ENCODE measurements around the gene SLC22A23.

Gene SLC22A23

GRCh38 chr6:3329393-3330051 lies 127.3 kb downstream of the SLC22A23 start:
- H3K4me1 ChIP-seq (ENCODE audit: control insufficient read depth in 1 of 2, insufficient read depth in 2 of 2, low read length in 2 of 2) = peaks cover 3 to 5% of the 10 kb centered on the region in 2 donors
- peaks cover 0 to 6% of the 10 kb centered on the region in 2 donors for H3K36me3 ChIP-seq (ENCODE audit: control insufficient read depth in 1 of 2, insufficient read depth in 2 of 2, low read length in 2 of 2)
- no peak overlapping the region for H3K27ac ChIP-seq (ENCODE audit: low read depth, low read length)
- H3K27me3 ChIP-seq (ENCODE audit: control insufficient read depth in 1 of 2, insufficient read depth in 2 of 2, low read length in 2 of 2) = no peaks in the 10 kb centered on the region
- no peaks in the 10 kb centered on the region for H3K9me3 ChIP-seq (ENCODE audit: control insufficient read depth in 1 of 2, low read length in 2 of 2)
- H3K9ac ChIP-seq (ENCODE audit: low read depth in 1 of 2, low read length in 2 of 2) = no peak overlapping the region
- no peak overlapping the region for H3K4me3 ChIP-seq (ENCODE audit: low read depth in 1 of 2, low read length in 2 of 2)

GRCh38 chr6:3328796-3329195 lies 128.1 kb downstream of the SLC22A23 start:
- Histone ChIP-seq H3K36me3 (ENCODE audit: control insufficient read depth in 1 of 2, insufficient read depth in 2 of 2, low read length in 2 of 2) (peaks cover under 1 to 6% of the 10 kb centered on the region in 2 donors), H3K9me3 (ENCODE audit: control insufficient read depth in 1 of 2, low read length in 2 of 2) (no peaks in the 10 kb centered on the region), H3K4me1 (ENCODE audit: control insufficient read depth in 1 of 2, insufficient read depth in 2 of 2, low read length in 2 of 2) (peaks cover 5 to 7% of the 10 kb centered on the region in 2 donors), H3K27me3 (ENCODE audit: control insufficient read depth in 1 of 2, insufficient read depth in 2 of 2, low read length in 2 of 2) (no peaks in the 10 kb centered on the region), H3K4me3 (ENCODE audit: low read depth in 1 of 2, low read length in 2 of 2) (no peak overlapping the region), H3K27ac (ENCODE audit: low read depth, low read length) (no peak overlapping the region), H3K9ac (ENCODE audit: low read depth in 1 of 2, low read length in 2 of 2) (no peak overlapping the region)

GRCh38 chr6:3328145-3328544 lies 128.7 kb downstream of the SLC22A23 start:
- Histone ChIP-seq H3K9me3 (ENCODE audit: control insufficient read depth in 1 of 2, low read length in 2 of 2) (no peaks in the 10 kb centered on the region), H3K9ac (ENCODE audit: low read depth in 1 of 2, low read length in 2 of 2) (no peak overlapping the region), H3K4me1 (ENCODE audit: control insufficient read depth in 1 of 2, insufficient read depth in 2 of 2, low read length in 2 of 2) (peaks cover 5 to 7% of the 10 kb centered on the region in 2 donors), H3K27me3 (ENCODE audit: control insufficient read depth in 1 of 2, insufficient read depth in 2 of 2, low read length in 2 of 2) (no peaks in the 10 kb centered on the region), H3K4me3 (ENCODE audit: low read depth in 1 of 2, low read length in 2 of 2) (no peak overlapping the region), H3K27ac (ENCODE audit: low read depth, low read length) (no peak overlapping the region), H3K36me3 (ENCODE audit: control insufficient read depth in 1 of 2, insufficient read depth in 2 of 2, low read length in 2 of 2) (peaks cover 6% of the 10 kb centered on the region in 2 donors)

GRCh38 chr6:3327403-3327802 lies 129.4 kb downstream of the SLC22A23 start:
- H3K4me3 ChIP-seq (ENCODE audit: low read depth in 1 of 2, low read length in 2 of 2) = no peak overlapping the region
- H3K27ac ChIP-seq (ENCODE audit: low read depth, low read length) = no peak overlapping the region
- no peaks in the 10 kb centered on the region for H3K27me3 ChIP-seq (ENCODE audit: control insufficient read depth in 1 of 2, insufficient read depth in 2 of 2, low read length in 2 of 2)
- H3K4me1 ChIP-seq (ENCODE audit: control insufficient read depth in 1 of 2, insufficient read depth in 2 of 2, low read length in 2 of 2) = peaks cover 5 to 7% of the 10 kb centered on the region in 2 donors
- H3K9me3 ChIP-seq (ENCODE audit: control insufficient read depth in 1 of 2, low read length in 2 of 2) = no peaks in the 10 kb centered on the region
- no peak overlapping the region for H3K9ac ChIP-seq (ENCODE audit: low read depth in 1 of 2, low read length in 2 of 2)
- H3K36me3 ChIP-seq (ENCODE audit: control insufficient read depth in 1 of 2, insufficient read depth in 2 of 2, low read length in 2 of 2) = peaks cover 3 to 13% of the 10 kb centered on the region in 2 donors

GRCh38 chr6:3326981-3327380 lies 129.9 kb downstream of the SLC22A23 start:
- H3K4me1 ChIP-seq (ENCODE audit: control insufficient read depth in 1 of 2, insufficient read depth in 2 of 2, low read length in 2 of 2) = peaks cover 5 to 7% of the 10 kb centered on the region in 2 donors
- no peak overlapping the region for H3K9ac ChIP-seq (ENCODE audit: low read depth in 1 of 2, low read length in 2 of 2)
- H3K36me3 ChIP-seq (ENCODE audit: control insufficient read depth in 1 of 2, insufficient read depth in 2 of 2, low read length in 2 of 2) = peaks cover 3 to 17% of the 10 kb centered on the region in 2 donors
- no peaks in the 10 kb centered on the region for H3K27me3 ChIP-seq (ENCODE audit: control insufficient read depth in 1 of 2, insufficient read depth in 2 of 2, low read length in 2 of 2)
- H3K4me3 ChIP-seq (ENCODE audit: low read depth in 1 of 2, low read length in 2 of 2) = no peak overlapping the region
- H3K27ac ChIP-seq (ENCODE audit: low read depth, low read length) = no peak overlapping the region
- H3K9me3 ChIP-seq (ENCODE audit: control insufficient read depth in 1 of 2, low read length in 2 of 2) = no peaks in the 10 kb centered on the region

GRCh38 chr6:3326184-3326971 lies 130.5 kb downstream of the SLC22A23 start:
- Histone ChIP-seq H3K27me3 (ENCODE audit: control insufficient read depth in 1 of 2, insufficient read depth in 2 of 2, low read length in 2 of 2) (no peaks in the 10 kb centered on the region), H3K9ac (ENCODE audit: low read depth in 1 of 2, low read length in 2 of 2) (no peak overlapping the region), H3K27ac (ENCODE audit: low read depth, low read length) (no peak overlapping the region), H3K9me3 (ENCODE audit: control insufficient read depth in 1 of 2, low read length in 2 of 2) (no peaks in the 10 kb centered on the region), H3K36me3 (ENCODE audit: control insufficient read depth in 1 of 2, insufficient read depth in 2 of 2, low read length in 2 of 2) (peaks cover 3 to 22% of the 10 kb centered on the region in 2 donors), H3K4me3 (ENCODE audit: low read depth in 1 of 2, low read length in 2 of 2) (no peak overlapping the region), H3K4me1 (ENCODE audit: control insufficient read depth in 1 of 2, insufficient read depth in 2 of 2, low read length in 2 of 2) (peaks cover 5 to 7% of the 10 kb centered on the region in 2 donors)

GRCh38 chr6:3325210-3325609 lies 131.6 kb downstream of the SLC22A23 start:
- peaks cover 5 to 7% of the 10 kb centered on the region in 2 donors for H3K4me1 ChIP-seq (ENCODE audit: control insufficient read depth in 1 of 2, insufficient read depth in 2 of 2, low read length in 2 of 2)
- H3K36me3 ChIP-seq (ENCODE audit: control insufficient read depth in 1 of 2, insufficient read depth in 2 of 2, low read length in 2 of 2) = peaks cover 6 to 27% of the 10 kb centered on the region in 2 donors
- no peaks in the 10 kb centered on the region for H3K9me3 ChIP-seq (ENCODE audit: control insufficient read depth in 1 of 2, low read length in 2 of 2)
- no peaks in the 10 kb centered on the region for H3K27me3 ChIP-seq (ENCODE audit: control insufficient read depth in 1 of 2, insufficient read depth in 2 of 2, low read length in 2 of 2)
- no peak overlapping the region for H3K27ac ChIP-seq (ENCODE audit: low read depth, low read length)
- H3K4me3 ChIP-seq (ENCODE audit: low read depth in 1 of 2, low read length in 2 of 2) = no peak overlapping the region
- no peak overlapping the region for H3K9ac ChIP-seq (ENCODE audit: low read depth in 1 of 2, low read length in 2 of 2)

GRCh38 chr6:3324262-3324942 lies 132.4 kb downstream of the SLC22A23 start:
- Histone ChIP-seq H3K9ac (ENCODE audit: low read depth in 1 of 2, low read length in 2 of 2) (no peak overlapping the region), H3K9me3 (ENCODE audit: control insufficient read depth in 1 of 2, low read length in 2 of 2) (no peaks in the 10 kb centered on the region), H3K4me3 (ENCODE audit: low read depth in 1 of 2, low read length in 2 of 2) (no peak overlapping the region), H3K27me3 (ENCODE audit: control insufficient read depth in 1 of 2, insufficient read depth in 2 of 2, low read length in 2 of 2) (no peaks in the 10 kb centered on the region), H3K4me1 (ENCODE audit: control insufficient read depth in 1 of 2, insufficient read depth in 2 of 2, low read length in 2 of 2) (peaks cover 5 to 7% of the 10 kb centered on the region in 2 donors), H3K27ac (ENCODE audit: low read depth, low read length) (no peak overlapping the region), H3K36me3 (ENCODE audit: control insufficient read depth in 1 of 2, insufficient read depth in 2 of 2, low read length in 2 of 2) (peaks cover 7 to 28% of the 10 kb centered on the region in 2 donors)

- no peaks in the 10 kb centered on the region for H3K27me3 ChIP-seq (ENCODE audit: control insufficient read depth in 1 of 2, insufficient read depth in 2 of 2, low read length in 2 of 2)
- H3K36me3 ChIP-seq (ENCODE audit: control insufficient read depth in 1 of 2, insufficient read depth in 2 of 2, low read length in 2 of 2) = peaks cover 7 to 34% of the 10 kb centered on the region in 2 donors
- no peak overlapping the region for H3K9ac ChIP-seq (ENCODE audit: low read depth in 1 of 2, low read length in 2 of 2)
- H3K27ac ChIP-seq (ENCODE audit: low read depth, low read length) = peak overlapping the region; percentile 26
- no peaks in the 10 kb centered on the region for H3K9me3 ChIP-seq (ENCODE audit: control insufficient read depth in 1 of 2, low read length in 2 of 2)
- peaks cover 5 to 7% of the 10 kb centered on the region in 2 donors for H3K4me1 ChIP-seq (ENCODE audit: control insufficient read depth in 1 of 2, insufficient read depth in 2 of 2, low read length in 2 of 2)
- no peak overlapping the region for H3K4me3 ChIP-seq (ENCODE audit: low read depth in 1 of 2, low read length in 2 of 2)
These were observed 133.1 kb downstream of the SLC22A23 start for GRCh38 chr6:3323696-3324261.
